ENCODE results near the gene RPS5. TPM values are rescaled to one million over a fixed set of nuclear protein-coding genes. Genes with fewer than 3 reads are reported as not detected.
"Not testable (repeated sequence)": the region's sequence is repeated elsewhere in the genome, so short reads cannot be mapped to it uniquely, and the experiment has no call there.

The RPS5 gene
- total RNA-seq, 1 donor from 2014 or later = 634 TPM

DNA sequence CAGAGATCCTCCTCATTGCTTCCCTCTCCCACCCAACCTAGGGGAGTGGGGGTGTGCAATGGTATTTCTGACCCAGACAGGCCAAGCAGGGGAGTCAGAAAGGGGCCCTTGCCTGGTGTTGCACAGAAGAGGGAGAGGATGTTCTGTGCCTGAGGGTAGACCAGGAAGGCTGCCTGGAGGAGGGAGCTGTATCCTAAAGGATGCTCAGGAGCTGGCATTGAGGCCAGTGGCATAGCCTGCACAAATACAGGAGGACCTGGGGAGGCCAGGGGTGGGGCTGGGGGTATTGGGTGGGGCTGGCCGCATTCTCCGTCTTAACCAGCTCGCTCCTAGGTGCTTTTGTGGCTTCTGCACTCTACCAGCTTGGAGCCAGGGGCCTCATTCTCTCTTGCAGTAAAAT is 12.8 kb downstream of the RPS5 start:
- TF ChIP-seq, protein P1, sequence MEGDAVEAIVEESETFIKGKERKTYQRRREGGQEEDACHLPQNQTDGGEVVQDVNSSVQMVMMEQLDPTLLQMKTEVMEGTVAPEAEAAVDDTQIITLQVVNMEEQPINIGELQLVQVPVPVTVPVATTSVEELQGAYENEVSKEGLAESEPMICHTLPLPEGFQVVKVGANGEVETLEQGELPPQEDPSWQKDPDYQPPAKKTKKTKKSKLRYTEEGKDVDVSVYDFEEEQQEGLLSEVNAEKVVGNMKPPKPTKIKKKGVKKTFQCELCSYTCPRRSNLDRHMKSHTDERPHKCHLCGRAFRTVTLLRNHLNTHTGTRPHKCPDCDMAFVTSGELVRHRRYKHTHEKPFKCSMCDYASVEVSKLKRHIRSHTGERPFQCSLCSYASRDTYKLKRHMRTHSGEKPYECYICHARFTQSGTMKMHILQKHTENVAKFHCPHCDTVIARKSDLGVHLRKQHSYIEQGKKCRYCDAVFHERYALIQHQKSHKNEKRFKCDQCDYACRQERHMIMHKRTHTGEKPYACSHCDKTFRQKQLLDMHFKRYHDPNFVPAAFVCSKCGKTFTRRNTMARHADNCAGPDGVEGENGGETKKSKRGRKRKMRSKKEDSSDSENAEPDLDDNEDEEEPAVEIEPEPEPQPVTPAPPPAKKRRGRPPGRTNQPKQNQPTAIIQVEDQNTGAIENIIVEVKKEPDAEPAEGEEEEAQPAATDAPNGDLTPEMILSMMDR (IDR thresholded peaks at IDR 0.05) = no peak
- Mint-ChIP-seq H3K27me3 (ENCODE audit: low read depth) (no peaks in the 10 kb centered on the region), H3K27ac (ENCODE audit: unreplicated experiment) (no peak overlapping the region), H3K4me3 (ENCODE audit: unreplicated experiment) (peak overlapping the region; percentile 78), H3K36me3 (ENCODE audit: low read depth) (peaks cover under 1% of the 10 kb centered on the region), H3K9me3 (ENCODE audit: low read depth) (no peaks in the 10 kb centered on the region), H3K4me1 (ENCODE audit: low read depth) (peaks cover 18% of the 10 kb centered on the region)
- peak; percentile 56 for DNase-seq (ENCODE audit: low spot score)

- H3K36me3 Mint-ChIP-seq (ENCODE audit: low read depth) = no peaks in the 10 kb centered on the region
- H3K4me3 Mint-ChIP-seq (ENCODE audit: unreplicated experiment) = peak overlapping the region; percentile 78
- DNase-seq (ENCODE audit: low spot score) = peak; percentile 82
- no peaks in the 10 kb centered on the region for H3K9me3 Mint-ChIP-seq (ENCODE audit: low read depth)
- peaks cover 18% of the 10 kb centered on the region for H3K4me1 Mint-ChIP-seq (ENCODE audit: low read depth)
- TF ChIP-seq, protein P1 (IDR thresholded peaks at IDR 0.05) = no peak
- peak overlapping the region; percentile 57 for H3K27ac Mint-ChIP-seq (ENCODE audit: unreplicated experiment)
- H3K27me3 Mint-ChIP-seq (ENCODE audit: low read depth) = no peaks in the 10 kb centered on the region
These were observed 13.3 kb downstream of the RPS5 start for GRCh38 chr19:58400316-58400915.

- H3K27me3 Mint-ChIP-seq (ENCODE audit: low read depth) = no peaks in the 10 kb centered on the region
- H3K36me3 Mint-ChIP-seq (ENCODE audit: low read depth) = no peaks in the 10 kb centered on the region
- peak overlapping the region; percentile 90 for H3K27ac Mint-ChIP-seq (ENCODE audit: unreplicated experiment)
- H3K4me3 Mint-ChIP-seq (ENCODE audit: unreplicated experiment) = peak overlapping the region; percentile 78
- TF ChIP-seq, protein P1 (IDR thresholded peaks at IDR 0.05) = peak; percentile 50
- H3K4me1 Mint-ChIP-seq (ENCODE audit: low read depth) = peaks cover 18% of the 10 kb centered on the region
- H3K9me3 Mint-ChIP-seq (ENCODE audit: low read depth) = no peaks in the 10 kb centered on the region
- peak; percentile 99 for DNase-seq (ENCODE audit: low spot score)
These were observed 14.1 kb downstream of the RPS5 start for GRCh38 chr19:58400916-58401839.

DNA sequence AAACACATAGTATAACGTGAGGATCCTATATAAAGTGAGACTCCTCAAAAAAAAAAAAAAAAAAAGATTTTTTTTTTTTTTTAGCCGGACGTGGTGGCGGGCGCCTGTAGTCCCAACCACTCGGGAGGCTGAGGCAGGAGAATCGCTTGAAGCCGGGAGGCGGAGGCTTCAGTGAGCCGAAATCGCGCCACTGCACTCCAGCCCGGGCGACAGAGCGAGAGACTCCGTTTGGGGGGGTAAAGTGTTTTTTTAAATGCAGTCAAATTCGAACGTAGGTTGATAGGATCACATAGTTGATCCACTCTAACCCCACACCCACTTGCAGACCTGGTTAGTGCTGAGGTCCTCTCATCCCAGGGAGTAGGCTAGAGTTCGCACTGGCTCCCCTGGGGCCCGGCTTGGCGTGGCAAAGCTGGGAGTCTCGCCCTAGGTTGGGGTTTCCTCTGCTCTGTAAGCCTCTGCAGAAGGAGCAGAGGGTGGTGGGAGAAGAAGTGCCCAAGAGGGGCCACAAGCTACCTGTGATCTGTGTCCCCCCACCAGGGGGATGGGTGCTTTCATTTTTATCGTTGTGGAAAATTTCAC is 14.9 kb downstream of the RPS5 start:
- H3K9me3 Mint-ChIP-seq (ENCODE audit: low read depth) = no peaks in the 10 kb centered on the region
- H3K27ac Mint-ChIP-seq (ENCODE audit: unreplicated experiment) = peak overlapping the region; percentile 90
- no peaks in the 10 kb centered on the region for H3K27me3 Mint-ChIP-seq (ENCODE audit: low read depth)
- TF ChIP-seq, protein P1 (IDR thresholded peaks at IDR 0.05) = no peak
- peaks cover 22% of the 10 kb centered on the region for H3K4me1 Mint-ChIP-seq (ENCODE audit: low read depth)
- no peak for DNase-seq (ENCODE audit: low spot score)
- H3K36me3 Mint-ChIP-seq (ENCODE audit: low read depth) = no peaks in the 10 kb centered on the region
- H3K4me3 Mint-ChIP-seq (ENCODE audit: unreplicated experiment) = peak overlapping the region; percentile 78

- H3K36me3 Mint-ChIP-seq (ENCODE audit: low read depth); DNase-seq (ENCODE audit: low spot score); H3K27me3 Mint-ChIP-seq (ENCODE audit: low read depth); H3K9me3 Mint-ChIP-seq (ENCODE audit: low read depth); H3K27ac Mint-ChIP-seq (ENCODE audit: unreplicated experiment); H3K4me3 Mint-ChIP-seq (ENCODE audit: unreplicated experiment): not testable (repeated sequence)
- H3K4me1 Mint-ChIP-seq (ENCODE audit: low read depth) = peaks cover 36% of the 10 kb centered on the region
These were observed 16.9 kb downstream of the RPS5 start for GRCh38 chr19:58403920-58404478.

Data from chondrocyte (in vitro differentiated cells).